NCI-H345 treated with DMSO at 0.1 percent for 48 hours (cell line): ENCODE measurements around the gene TMTC2.

Source experiments
- DNase-seq: peaks from one replicate; lab custom pipeline; 2025; ENCODE audit not compliant: unreplicated experiment; lab: John Stamatoyannopoulos, UW

TMTC2 gene

GRCh38 chr12:82950356-82950755 lies 263.6 kb downstream of the TMTC2 start:
- no peak for DNase-seq

GRCh38 chr12:82952946-82953345 lies 266.2 kb downstream of the TMTC2 start:
- no peak for DNase-seq

GRCh38 chr12:82953397-82953796 lies 266.7 kb downstream of the TMTC2 start:
- no peak for DNase-seq

GRCh38 chr12:82954064-82954463 lies 267.4 kb downstream of the TMTC2 start:
- DNase-seq: no peak

- DNase-seq: no peak
These were observed 267.9 kb downstream of the TMTC2 start for GRCh38 chr12:82954572-82954971.

GRCh38 chr12:82955043-82955442 lies 268.3 kb downstream of the TMTC2 start:
- DNase-seq: no peak

GRCh38 chr12:82958966-82959365 lies 272.3 kb downstream of the TMTC2 start:
- DNase-seq: no peak

- no peak for DNase-seq
These were observed 273.1 kb downstream of the TMTC2 start for GRCh38 chr12:82959821-82960220.

GRCh38 chr12:82961835-82962234 lies 275.1 kb downstream of the TMTC2 start:
- no peak for DNase-seq

GRCh38 chr12:82963956-82964355 lies 277.2 kb downstream of the TMTC2 start:
- DNase-seq: no peak

GRCh38 chr12:82964446-82964845 lies 277.7 kb downstream of the TMTC2 start:
- no peak for DNase-seq

GRCh38 chr12:82966001-82966559 lies 279.4 kb downstream of the TMTC2 start:
- DNase-seq: no peak

- DNase-seq: no peak
These were observed 282.1 kb downstream of the TMTC2 start for GRCh38 chr12:82968631-82969367.

- DNase-seq: no peak
These were observed 283.9 kb downstream of the TMTC2 start for GRCh38 chr12:82970614-82971013.

GRCh38 chr12:82971584-82971983 lies 284.9 kb downstream of the TMTC2 start:
- DNase-seq: no peak

- no peak for DNase-seq
These were observed 285.9 kb downstream of the TMTC2 start for GRCh38 chr12:82972624-82973023.

GRCh38 chr12:82973592-82973991 lies 286.9 kb downstream of the TMTC2 start:
- DNase-seq: no peak

GRCh38 chr12:82981150-82981549 lies 294.4 kb downstream of the TMTC2 start:
- no peak for DNase-seq

- no peak for DNase-seq
These were observed 307.4 kb downstream of the TMTC2 start for GRCh38 chr12:82994117-82994516.

- DNase-seq: no peak
These were observed 309.6 kb downstream of the TMTC2 start for GRCh38 chr12:82996168-82996812.

GRCh38 chr12:82998509-82998908 lies 311.8 kb downstream of the TMTC2 start:
- no peak for DNase-seq

- DNase-seq: no peak
These were observed 316.3 kb downstream of the TMTC2 start for GRCh38 chr12:83003026-83003425.
